Activated naive CD8-positive, alpha-beta T cell treated with anti-CD3 and anti-CD28 coated beads, Interleukin-2, amount 50 U/mL, for 24 hours (primary cell): ENCODE data around the gene F10.
"Not testable (repeated sequence)": the region's sequence is repeated elsewhere in the genome, so short reads cannot be mapped to it uniquely, and the experiment has no call there.

Experiments
- ATAC-seq: fragments of 150-1000 bp; cut with Tn5 transposase; one replicate; pipeline ENCODE4 v1.10.0; 2021
- DNase-seq: peaks from one replicate; pipeline ENCODE4 v3.0.0; 2021
- H3K27ac Mint-ChIP-seq: one replicate; pipeline ENCODE4 v1.8.0; 2021; ENCODE audit warnings: mild to moderate bottlenecking, mixed read lengths
- H3K27me3 Mint-ChIP-seq: one replicate; pipeline ENCODE4 v1.8.0; 2021; ENCODE audit warnings: mixed read lengths
- H3K36me3 Mint-ChIP-seq: one replicate; pipeline ENCODE4 v1.8.0; 2021; ENCODE audit warnings: low read depth, mixed read lengths
- H3K4me1 Mint-ChIP-seq: one replicate; pipeline ENCODE4 v1.8.0; 2021; ENCODE audit warnings: mixed read lengths
- H3K4me3 Mint-ChIP-seq: one replicate; pipeline ENCODE4 v1.8.0; 2021; ENCODE audit warnings: mild to moderate bottlenecking, moderate library complexity, mixed read lengths
- H3K9me3 Mint-ChIP-seq: one replicate; pipeline ENCODE4 v1.8.0; 2021; ENCODE audit warnings: mixed read lengths

Gene F10

GRCh38 chr13:113091891-113092775 lies 30.5 kb upstream of the F10 start:
- H3K4me3 Mint-ChIP-seq, result no peak overlapping the region
- no peaks in the 10 kb centered on the region for H3K4me1 Mint-ChIP-seq
- no peak for ATAC-seq
- no peak for DNase-seq
- H3K27ac Mint-ChIP-seq, result no peak overlapping the region
- H3K36me3 Mint-ChIP-seq, result no peaks in the 10 kb centered on the region
- no peaks in the 10 kb centered on the region for H3K27me3 Mint-ChIP-seq
- no peaks in the 10 kb centered on the region for H3K9me3 Mint-ChIP-seq

- no peaks in the 10 kb centered on the region for H3K36me3 Mint-ChIP-seq
- DNase-seq, result no peak
- H3K9me3 Mint-ChIP-seq, result no peaks in the 10 kb centered on the region
- no peaks in the 10 kb centered on the region for H3K4me1 Mint-ChIP-seq
- no peak overlapping the region for H3K27ac Mint-ChIP-seq
- no peaks in the 10 kb centered on the region for H3K27me3 Mint-ChIP-seq
- no peak overlapping the region for H3K4me3 Mint-ChIP-seq
- no peak for ATAC-seq
Observed at GRCh38 chr13:113092776-113093579, 29.6 kb upstream of the F10 start.

- Mint-ChIP-seq H3K4me3 (no peak overlapping the region), H3K27me3 (no peaks in the 10 kb centered on the region), H3K36me3 (no peaks in the 10 kb centered on the region), H3K9me3 (no peaks in the 10 kb centered on the region), H3K27ac (no peak overlapping the region), H3K4me1 (no peaks in the 10 kb centered on the region)
- ATAC-seq (no peak), DNase-seq (no peak)
Observed at GRCh38 chr13:113093580-113094409, 28.8 kb upstream of the F10 start.

GRCh38 chr13:113094410-113094800 lies 28.2 kb upstream of the F10 start:
- no peaks in the 10 kb centered on the region for H3K4me1 Mint-ChIP-seq
- no peak for DNase-seq
- H3K27me3 Mint-ChIP-seq, result no peaks in the 10 kb centered on the region
- H3K9me3 Mint-ChIP-seq, result no peaks in the 10 kb centered on the region
- no peak overlapping the region for H3K4me3 Mint-ChIP-seq
- ATAC-seq, result no peak
- H3K27ac Mint-ChIP-seq, result no peak overlapping the region
- no peaks in the 10 kb centered on the region for H3K36me3 Mint-ChIP-seq

- Mint-ChIP-seq H3K9me3 (no peaks in the 10 kb centered on the region), H3K36me3 (no peaks in the 10 kb centered on the region), H3K27me3 (no peaks in the 10 kb centered on the region), H3K4me1 (no peaks in the 10 kb centered on the region), H3K4me3 (no peak overlapping the region), H3K27ac (no peak overlapping the region)
- DNase-seq (no peak), ATAC-seq (no peak)
Observed at GRCh38 chr13:113095146-113096051, 27.2 kb upstream of the F10 start.

- no peaks in the 10 kb centered on the region for H3K27me3 Mint-ChIP-seq
Observed at GRCh38 chr13:113096052-113096744, 26.4 kb upstream of the F10 start.

GRCh38 chr13:113096745-113097305 lies 25.8 kb upstream of the F10 start:
- Mint-ChIP-seq H3K4me3 (no peak overlapping the region), H3K27me3 (no peaks in the 10 kb centered on the region), H3K27ac (no peak overlapping the region), H3K36me3 (no peaks in the 10 kb centered on the region), H3K9me3 (no peaks in the 10 kb centered on the region), H3K4me1 (no peaks in the 10 kb centered on the region)
- no peak for DNase-seq
- no peak for ATAC-seq

More at GRCh38 chr13:113096052-113096744, 26.4 kb upstream of the F10 start:
- no peaks in the 10 kb centered on the region for H3K9me3 Mint-ChIP-seq
- H3K4me3 Mint-ChIP-seq, result no peak overlapping the region
- ATAC-seq (no peak), DNase-seq (no peak)
- no peaks in the 10 kb centered on the region for H3K4me1 Mint-ChIP-seq
- H3K36me3 Mint-ChIP-seq, result no peaks in the 10 kb centered on the region
- no peak overlapping the region for H3K27ac Mint-ChIP-seq

- Mint-ChIP-seq H3K27me3 (no peaks in the 10 kb centered on the region), H3K4me3 (no peak overlapping the region), H3K9me3 (no peaks in the 10 kb centered on the region), H3K4me1 (no peaks in the 10 kb centered on the region), H3K27ac (no peak overlapping the region), H3K36me3 (no peaks in the 10 kb centered on the region)
- ATAC-seq (no peak), DNase-seq (no peak)
Observed at GRCh38 chr13:113097651-113098050, 24.9 kb upstream of the F10 start.

- DNase-seq, result no peak
- no peak overlapping the region for H3K4me3 Mint-ChIP-seq
- ATAC-seq, result no peak
- no peak overlapping the region for H3K27ac Mint-ChIP-seq
- H3K9me3 Mint-ChIP-seq, result no peaks in the 10 kb centered on the region
- H3K27me3 Mint-ChIP-seq, result no peaks in the 10 kb centered on the region
- no peaks in the 10 kb centered on the region for H3K4me1 Mint-ChIP-seq
- H3K36me3 Mint-ChIP-seq, result no peaks in the 10 kb centered on the region
Observed at GRCh38 chr13:113098162-113098732, 24.4 kb upstream of the F10 start.

- Mint-ChIP-seq H3K4me1 (no peaks in the 10 kb centered on the region), H3K9me3 (no peaks in the 10 kb centered on the region), H3K36me3 (no peaks in the 10 kb centered on the region), H3K27me3 (no peaks in the 10 kb centered on the region), H3K4me3 (no peak overlapping the region), H3K27ac (no peak overlapping the region)
- no peak for ATAC-seq
- no peak for DNase-seq
Observed at GRCh38 chr13:113099142-113099541, 23.5 kb upstream of the F10 start.

GRCh38 chr13:113102302-113102701 lies 20.3 kb upstream of the F10 start:
- H3K4me1 Mint-ChIP-seq, H3K27ac Mint-ChIP-seq: not testable (repeated sequence)

GRCh38 chr13:113102727-113103126 lies 19.9 kb upstream of the F10 start:
- Mint-ChIP-seq H3K27me3 (peaks cover 2% of the 10 kb centered on the region), H3K4me3 (no peak overlapping the region), H3K4me1 (peaks cover 2% of the 10 kb centered on the region), H3K27ac (no peak overlapping the region), H3K9me3 (no peaks in the 10 kb centered on the region), H3K36me3 (no peaks in the 10 kb centered on the region)
- DNase-seq (no peak), ATAC-seq (no peak)

More at GRCh38 chr13:113102302-113102701, 20.3 kb upstream of the F10 start:
- H3K27me3 Mint-ChIP-seq, DNase-seq, H3K4me3 Mint-ChIP-seq, H3K36me3 Mint-ChIP-seq, ATAC-seq, H3K9me3 Mint-ChIP-seq: not testable (repeated sequence)

- DNase-seq, result no peak
- no peaks in the 10 kb centered on the region for H3K36me3 Mint-ChIP-seq
- peaks cover 2% of the 10 kb centered on the region for H3K27me3 Mint-ChIP-seq
- no peaks in the 10 kb centered on the region for H3K9me3 Mint-ChIP-seq
- H3K4me1 Mint-ChIP-seq, result peaks cover 2% of the 10 kb centered on the region
- ATAC-seq, result no peak
- no peak overlapping the region for H3K27ac Mint-ChIP-seq
- no peak overlapping the region for H3K4me3 Mint-ChIP-seq
Observed at GRCh38 chr13:113103646-113104045, 19.0 kb upstream of the F10 start.
